Measurements from ENCODE around the gene SSH2. TPM values are rescaled to one million over a fixed set of nuclear protein-coding genes. Genes with fewer than 3 reads are reported as not detected.

The SSH2 gene
- total and polyA plus RNA-seq, 9 of the 15 experiments (the other 6 are each of a cell fraction or from before 2014, with no cell fraction given): 3.9 to 16.1 (median 10.2) TPM

- TF ChIP-seq PBX2 (CRISPR knock-in tag; IDR thresholded peaks at IDR 0.05; ENCODE audit: low read depth) (0 out of 2 replicates have a peak, but pooled peaks have one; percentile 13), PBX2 (tag; conservative IDR thresholded peaks at IDR 0.05; ENCODE audit: low read depth) (no peak), STAT5A (IDR thresholded peaks at IDR 0.05; ENCODE audit: borderline replicate concordance, low read length) (no peak), SNIP1 (IDR thresholded peaks at IDR 0.05; ENCODE audit: low read depth) (no peak), NRF1 (conservative IDR thresholded peaks at IDR 0.05 in 1 of 2, IDR thresholded peaks at IDR 0.05 in 1 of 2) (peak; percentile 95 to 96), XRCC3 (IDR thresholded peaks at IDR 0.05) (no peak), HDAC2 (IDR thresholded peaks at IDR 0.05) (peak; percentile 52; the same call in 1 of the 2 replicates), EP400 (IDR thresholded peaks at IDR 0.05) (peak; percentile 51; the same call in 1 of the 2 replicates), MIER1 (IDR thresholded peaks at IDR 0.05; ENCODE audit: low read depth) (no peak; the same call in 1 of the 2 replicates), CSDE1 (IDR thresholded peaks at IDR 0.05) (no peak), DLX4 (CRISPR knock-in tag; IDR thresholded peaks at IDR 0.05) (no peak), EZH2 (IDR thresholded peaks at IDR 0.05; ENCODE audit: borderline replicate concordance, low read depth, low read length) (no peak), ZNF41 (CRISPR knock-in tag; conservative IDR thresholded peaks at IDR 0.05) (no peak), TBL1XR1 (IDR thresholded peaks at IDR 0.05; ENCODE audit: low read length in 2 of 2) (no peak), PRMT5 (CRISPR knock-in tag; IDR thresholded peaks at IDR 0.05) (no peak), CREB1 (IDR thresholded peaks at IDR 0.05) (no peak), CREB1 (CRISPR knock-in tag; IDR thresholded peaks at IDR 0.05) (no peak), ZNF232 (CRISPR knock-in tag; IDR thresholded peaks at IDR 0.05) (no peak), GABPB2 (CRISPR knock-in tag; conservative IDR thresholded peaks at IDR 0.05) (no peak), C11orf30 (IDR thresholded peaks at IDR 0.05; ENCODE audit: low read depth) (no peak), ZBTB34 (CRISPR knock-in tag; IDR thresholded peaks at IDR 0.05) (no peak), TEAD4 (IDR thresholded peaks at IDR 0.05; ENCODE audit: low read length) (no peak), TEAD4 (CRISPR knock-in tag; IDR thresholded peaks at IDR 0.05; ENCODE audit: borderline replicate concordance) (no peak), BCL6 (CRISPR knock-in tag; IDR thresholded peaks at IDR 0.05) (no peak), SMAD1 (IDR thresholded peaks at IDR 0.05; ENCODE audit: low read depth, low read length, partially characterized antibody) (no peak), KAT8 (IDR thresholded peaks at IDR 0.05; ENCODE audit: low read depth) (no peak), ZNF79 (CRISPR knock-in tag; IDR thresholded peaks at IDR 0.05; ENCODE audit: low read depth) (no peak), TARDBP (IDR thresholded peaks at IDR 0.05) (no peak), BMI1 (IDR thresholded peaks at IDR 0.05; ENCODE audit: low read length) (no peak)
Measured at GRCh38 chr17:29929533-29930408, at the start of gene SSH2 (continued).
